OCI-LY7 (cell line): ENCODE results near the gene BPIFB1.

ENCODE experiments used
- CTCF ChIP-seq: fragments of 200-600 bp; sonication (generic); conservative IDR thresholded peaks from 2 replicates; pipeline ENCODE4 v1.5.1; 2014; ENCODE audit warnings: mild to moderate bottlenecking, antibody characterized with exemption, low read length, moderate library complexity, mixed read lengths
- EZH2phosphoT487 ChIP-seq: fragments of 200-600 bp; sonication (generic); IDR thresholded peaks from 2 replicates; pipeline ENCODE4 v1.6.1; 2018; ENCODE audit warnings: low read depth, borderline replicate concordance, mild to moderate bottlenecking, mixed run types, antibody characterized with exemption, low read length, moderate library complexity, mixed read lengths

- TF ChIP-seq CTCF (no peak), EZH2phosphoT487 (no peak)
Measured at GRCh38 chr20:33353013-33353402, 70.0 kb downstream of the BPIFB1 start.
